COLO829 (cell line): ENCODE results near the gene HMCN1.
A peak's percentile ranks its signal among the peaks of the same experiment; 100 is the strongest.

ENCODE experiments used
- DNase-seq: peaks from one replicate; pipeline ENCODE4 v3.0.0; 2012; ENCODE audit warnings: low spot score

The HMCN1 gene

GRCh38 chr1:186093437-186093836 is 359.2 kb downstream of the HMCN1 start:
- DNase-seq, result no peak

- DNase-seq, result no peak
Observed at GRCh38 chr1:186094172-186094571, 360.0 kb downstream of the HMCN1 start.

- no peak for DNase-seq
Observed at GRCh38 chr1:186099336-186100104, 365.3 kb downstream of the HMCN1 start.

GRCh38 chr1:186102107-186102506 is 367.9 kb downstream of the HMCN1 start:
- DNase-seq, result no peak

- DNase-seq, result peak; percentile 53
Observed at GRCh38 chr1:186102547-186103148, 368.5 kb downstream of the HMCN1 start.

- DNase-seq, result no peak
Observed at GRCh38 chr1:186104459-186104858, 370.3 kb downstream of the HMCN1 start.

GRCh38 chr1:186112280-186112679 is 378.1 kb downstream of the HMCN1 start:
- no peak for DNase-seq

GRCh38 chr1:186113461-186113860 is 379.3 kb downstream of the HMCN1 start:
- no peak for DNase-seq

GRCh38 chr1:186118724-186119123 is 384.5 kb downstream of the HMCN1 start:
- no peak for DNase-seq

GRCh38 chr1:186122837-186123236 is 388.6 kb downstream of the HMCN1 start:
- no peak for DNase-seq

GRCh38 chr1:186125035-186125434 is 390.8 kb downstream of the HMCN1 start:
- DNase-seq, result no peak

GRCh38 chr1:186125511-186125910 is 391.3 kb downstream of the HMCN1 start:
- DNase-seq, result no peak

GRCh38 chr1:186129758-186130157 is 395.6 kb downstream of the HMCN1 start:
- no peak for DNase-seq

- DNase-seq, result no peak
Observed at GRCh38 chr1:186139115-186139514, 404.9 kb downstream of the HMCN1 start.

- DNase-seq, result no peak
Observed at GRCh38 chr1:186139701-186140100, 405.5 kb downstream of the HMCN1 start.

- DNase-seq, result no peak
Observed at GRCh38 chr1:186142159-186142558, 408.0 kb downstream of the HMCN1 start.

- no peak for DNase-seq
Observed at GRCh38 chr1:186142916-186143315, 408.7 kb downstream of the HMCN1 start.

- no peak for DNase-seq
Observed at GRCh38 chr1:186143481-186143880, 409.3 kb downstream of the HMCN1 start.

GRCh38 chr1:186144505-186144904 is 410.3 kb downstream of the HMCN1 start:
- DNase-seq, result no peak

- DNase-seq, result no peak
Observed at GRCh38 chr1:186146974-186147373, 412.8 kb downstream of the HMCN1 start.

- DNase-seq, result no peak
Observed at GRCh38 chr1:186149591-186149990, 415.4 kb downstream of the HMCN1 start.

- peak; percentile 70 for DNase-seq
Observed at GRCh38 chr1:186152227-186152619, 418.0 kb downstream of the HMCN1 start.

- DNase-seq, result peak; percentile 82
Observed at GRCh38 chr1:186152620-186153239, 418.5 kb downstream of the HMCN1 start.
